Measurements from ENCODE around the gene SEC14L1. TPM values are rescaled to one million over a fixed set of nuclear protein-coding genes. Genes with fewer than 3 reads are reported as not detected.

Gene SEC14L1
- total RNA-seq, 1 donor from 2014 or later: 79.6 TPM

- no peak for TF ChIP-seq CTCF (IDR thresholded peaks at IDR 0.05)
- Mint-ChIP-seq H3K4me1 (peaks cover 75% of the 10 kb centered on the region), H3K9me3 (no peaks in the 10 kb centered on the region), H3K36me3 (ENCODE audit: low read depth) (peaks cover 35% of the 10 kb centered on the region), H3K27ac (no peak overlapping the region), H3K4me3 (no peak overlapping the region), H3K27me3 (no peaks in the 10 kb centered on the region)
- ATAC-seq (ENCODE audit: low read depth) (no peak), DNase-seq (no peak)
- intact Hi-C loops (cut with micrococcal nuclease): no loop called here
- POLR2A ChIA-PET: no interaction called here
- CTCF ChIA-PET: no interaction called here
Observed at GRCh38 chr17:77161953-77162352, 21.2 kb downstream of the SEC14L1 start.

GRCh38 chr17:77163001-77163400, 22.2 kb downstream of the SEC14L1 start:
- H3K4me1 Mint-ChIP-seq: peaks cover 69% of the 10 kb centered on the region
- intact Hi-C loops (cut with micrococcal nuclease): no loop called here
- no peak overlapping the region for H3K4me3 Mint-ChIP-seq
- POLR2A ChIA-PET: no interaction called here
- ATAC-seq (ENCODE audit: low read depth): no peak
- peak overlapping the region; percentile 15 for H3K27ac Mint-ChIP-seq
- H3K36me3 Mint-ChIP-seq (ENCODE audit: low read depth): peaks cover 37% of the 10 kb centered on the region
- H3K27me3 Mint-ChIP-seq: no peaks in the 10 kb centered on the region
- CTCF ChIA-PET: no interaction called here
- no peak for TF ChIP-seq CTCF (IDR thresholded peaks at IDR 0.05)
- DNase-seq: no peak
- peaks cover 5% of the 10 kb centered on the region for H3K9me3 Mint-ChIP-seq

GRCh38 chr17:77163511-77164280, 22.9 kb downstream of the SEC14L1 start:
- H3K27ac Mint-ChIP-seq: peak overlapping the region; percentile 15
- no peak overlapping the region for H3K4me3 Mint-ChIP-seq

GRCh38 chr17:77164483-77165091, 23.8 kb downstream of the SEC14L1 start:
- Mint-ChIP-seq H3K9me3 (peaks cover 10% of the 10 kb centered on the region), H3K4me3 (peak overlapping the region; percentile 54), H3K36me3 (ENCODE audit: low read depth) (peaks cover 44% of the 10 kb centered on the region), H3K4me1 (peaks cover 60% of the 10 kb centered on the region), H3K27ac (peak overlapping the region; percentile 70), H3K27me3 (no peaks in the 10 kb centered on the region)
- DNase-seq: no peak
- ChIA-PET CTCF (no interaction called here), POLR2A (interaction anchor here (0.7 to 1.2 kb wide), 2 partner anchors 17 to 36 kb away, joined by 3 to 4 read pairs; no protein-coding TSS in a partner anchor)
- no peak for ATAC-seq (ENCODE audit: low read depth)
- TF ChIP-seq CTCF (IDR thresholded peaks at IDR 0.05): no peak
- intact Hi-C loops (cut with micrococcal nuclease): loop anchor here (2.0 kb wide), 1 partner anchor 14 kb away; no protein-coding TSS in a partner anchor

More at GRCh38 chr17:77163511-77164280, 22.9 kb downstream of the SEC14L1 start:
- Mint-ChIP-seq H3K4me1 (peaks cover 64% of the 10 kb centered on the region), H3K27me3 (no peaks in the 10 kb centered on the region), H3K36me3 (ENCODE audit: low read depth) (peaks cover 39% of the 10 kb centered on the region), H3K9me3 (peaks cover 8% of the 10 kb centered on the region)
- intact Hi-C loops (cut with micrococcal nuclease): loop anchor here (2.0 kb wide), 1 partner anchor 13 kb away; no protein-coding TSS in a partner anchor
- POLR2A ChIA-PET: interaction anchor here (1.2 kb wide), 1 partner anchor 35 kb away, joined by 4 read pairs; no protein-coding TSS in a partner anchor
- CTCF ChIA-PET: no interaction called here
- ATAC-seq (ENCODE audit: low read depth) (no peak), DNase-seq (no peak)
- TF ChIP-seq CTCF (IDR thresholded peaks at IDR 0.05): no peak

- TF ChIP-seq CTCF (IDR thresholded peaks at IDR 0.05): no peak
- ATAC-seq (ENCODE audit: low read depth) (peak; percentile 50), DNase-seq (no peak)
- Mint-ChIP-seq H3K27me3 (no peaks in the 10 kb centered on the region), H3K27ac (peak overlapping the region; percentile 70), H3K9me3 (peaks cover 11% of the 10 kb centered on the region), H3K36me3 (ENCODE audit: low read depth) (peaks cover 52% of the 10 kb centered on the region), H3K4me1 (peaks cover 50% of the 10 kb centered on the region), H3K4me3 (peak overlapping the region; percentile 54)
- CTCF ChIA-PET: no interaction called here
- intact Hi-C loops (cut with micrococcal nuclease): loop anchor here (2.0 kb wide), 1 partner anchor 15 kb away; no protein-coding TSS in a partner anchor
- POLR2A ChIA-PET: interaction anchor here (1.0 to 1.4 kb wide), 2 partner anchors 23 to 24 kb away, joined by 3 to 4 read pairs; no protein-coding TSS in a partner anchor
Observed at GRCh38 chr17:77165577-77165976, 24.8 kb downstream of the SEC14L1 start.
